HepG2 (cell line): Measurements from ENCODE around the gene CSNK1A1. TPM values are rescaled to one million over a fixed set of nuclear protein-coding genes. Genes with fewer than 3 reads are reported as not detected.
A peak's percentile ranks its signal among the peaks of the same experiment; 100 is the strongest.

Source experiments
- ATAC-seq: fragments of 200-7000 bp; cut with Tn5 transposase; 3 replicates; pipeline ENCODE4 v1.9.1; 2020; ENCODE audit warnings: mild to moderate bottlenecking, moderate library complexity
- BruUV-seq: library from RNA; stranded (reverse); fragments of 400-500 nt; replicated peaks from 2 replicates; lab custom pipeline; 2021; lab: Mats Ljungman, UMichigan
- CTCF ChIA-PET: fragments of 300-600 bp; formaldehyde crosslinking; extraction: SDS; loops from one replicate; lab custom pipeline; 2021; ENCODE audit warnings: low total read pairs, inconsistent platforms, low intra/inter-chr PET ratio; lab: Yijun Ruan, JAX
- POLR2A ChIA-PET: fragments of 350-600 bp; sonication (Branson Sonifier 250); formaldehyde crosslinking; loops from one replicate; lab custom pipeline; 2020; ENCODE audit warnings: antibody characterized with exemption, inconsistent platforms; lab: Yijun Ruan, JAX
- DNase-seq: peaks from one replicate; pipeline ENCODE4 v3.0.0-alpha.2; 2015; ENCODE audit warnings: low spot score
- FAIRE-seq: peaks from 3 replicates; lab custom pipeline; 2011; peaks lifted over from hg19 to GRCh38; lab: Jason Lieb, UNC
- H2AFZ ChIP-seq: one replicate; pipeline ENCODE4 v1.6.1; 2011; ENCODE audit warnings: low read length, inconsistent platforms
- H3K27ac ChIP-seq: fragments of 300-600 bp; 3 replicates; pipeline ENCODE4 v1.8.0; 2011; ENCODE audit warnings: mixed run types, mild to moderate bottlenecking, mixed read lengths, low read length, inconsistent platforms; ENCODE audit not compliant: insufficient read depth; ENCODE audit errors: extremely low read length
- H3K27me3 ChIP-seq, 2 experiments: fragments of 200-600 bp in 1 of 2; 2 replicates in 1 of 2; 3 replicates in 1 of 2; pipeline versions ENCODE4 v1.6.0 to v1.8.0; 2011; ENCODE audit warnings: low read length in 2 of 2, mild to moderate bottlenecking in 2 of 2, moderate library complexity in 2 of 2, inconsistent platforms in 1 of 2; ENCODE audit not compliant: insufficient read depth in 2 of 2, control insufficient read depth in 1 of 2
- H3K36me3 ChIP-seq, 2 experiments: fragments of 200-600 bp in 1 of 2; replicated peaks in 1 of 2; 2 replicates in 1 of 2; 3 replicates in 1 of 2; pipeline versions ENCODE4 v1.5.1 to v1.8.0; 2011; ENCODE audit warnings: low read length in 2 of 2, inconsistent platforms in 1 of 2; ENCODE audit not compliant: insufficient read depth in 2 of 2, control insufficient read depth in 1 of 2
- H3K4me1 ChIP-seq: 2 replicates; pipeline ENCODE4 v1.5.1; 2012; ENCODE audit warnings: low read length, inconsistent platforms; ENCODE audit not compliant: insufficient read depth
- H3K4me2 ChIP-seq: 2 replicates; pipeline ENCODE4 v1.6.0; 2011; ENCODE audit warnings: low read depth, low read length, inconsistent platforms
- H3K4me3 ChIP-seq, 3 experiments: fragments of 200-600 bp in 1 of 3; sonication (generic), shearing (Covaris generic) in 1 of 3; replicated peaks in 1 of 3; 2 replicates each; pipeline ENCODE4 v1.5.1; 2011 to 2016; ENCODE audit warnings: low read length in 3 of 3, inconsistent platforms in 2 of 3, low read depth in 2 of 3, mild to moderate bottlenecking in 2 of 3, control low read depth in 1 of 3, mixed read lengths in 1 of 3; ENCODE audit not compliant: insufficient read depth in 1 of 3
- H3K79me2 ChIP-seq: one replicate; pipeline ENCODE4 v1.6.1; 2011; ENCODE audit warnings: low read length, inconsistent platforms; ENCODE audit not compliant: insufficient read depth
- H3K9ac ChIP-seq: 2 replicates; pipeline ENCODE4 v1.6.0; 2011; ENCODE audit warnings: mild to moderate bottlenecking, low read depth, low read length, inconsistent platforms; ENCODE audit not compliant: insufficient read depth
- H3K9me3 ChIP-seq: 2 replicates; pipeline ENCODE4 v1.5.1; 2012; ENCODE audit warnings: mild to moderate bottlenecking, low read length
- H4K20me1 ChIP-seq: 2 replicates; pipeline ENCODE4 v1.6.0; 2011; ENCODE audit warnings: inconsistent platforms, mild to moderate bottlenecking, low read length, moderate library complexity; ENCODE audit not compliant: insufficient read depth
- FOXA3 ChIP-seq: IDR thresholded peaks from 2 replicates; pipeline ENCODE4 v1.6.1; 2016; ENCODE audit warnings: missing genetic modification reagents, missing compliant biosample characterization
- JUNB ChIP-seq: sonication (generic); formaldehyde crosslinking; IDR thresholded peaks from 2 replicates; pipeline ENCODE4 v1.8.0; 2022; ENCODE audit warnings: missing genetic modification reagents, mild to moderate bottlenecking, borderline replicate concordance
- KDM5B ChIP-seq: sonication (generic); formaldehyde crosslinking; IDR thresholded peaks from 2 replicates; pipeline ENCODE4 v1.4.0; 2020; ENCODE audit warnings: missing genetic modification reagents, mild to moderate bottlenecking, borderline replicate concordance
- MIER2 ChIP-seq: IDR thresholded peaks from 2 replicates; pipeline ENCODE4 v1.6.1; 2016; ENCODE audit warnings: missing biosample characterization, missing genetic modification reagents
- POLR2G ChIP-seq: fragments of 200-400 bp; formaldehyde crosslinking; IDR thresholded peaks from 2 replicates; pipeline ENCODE4 v1.6.1; 2018; ENCODE audit warnings: mild to moderate bottlenecking, low read depth, low read length, moderate library complexity
- ZNF230 ChIP-seq: sonication (generic); formaldehyde crosslinking; IDR thresholded peaks from 2 replicates; pipeline ENCODE4 v1.4.0; 2020; ENCODE audit warnings: mild to moderate bottlenecking, missing genetic modification reagents
- ZNF629 ChIP-seq: sonication (generic); formaldehyde crosslinking; conservative IDR thresholded peaks from 2 replicates; pipeline ENCODE4 v1.5.0; 2020; ENCODE audit warnings: missing genetic modification reagents
- ZNF788 ChIP-seq: sonication (generic); formaldehyde crosslinking; IDR thresholded peaks from 2 replicates; pipeline ENCODE4 v1.5.0; 2020; ENCODE audit warnings: mild to moderate bottlenecking, missing genetic modification reagents, borderline replicate concordance
- WGBS: methylation state at CpG from one replicate; pipeline ENCODE4 v1.1.6; 2017; ENCODE audit warnings: low lambda C conversion rate; 5-methylcytosine and 5-hydroxymethylcytosine counted together
- in situ Hi-C: cut with HindIII; loops from 2 replicates; pipeline ENCODE4 v1.10.0; 2017; ENCODE audit warnings: low pct_unique_long_range_greater_than_20kb; ENCODE audit not compliant: extremely low pct_ligation_motif_present
- intact Hi-C: fragments of 100-400 bp; cut with micrococcal nuclease; formaldehyde crosslinking; loops from one replicate; pipeline ENCODE4 v1.10.0; 2022; ENCODE audit not compliant: unreplicated experiment
- polyA plus RNA-seq, 8 experiments: library from polyadenylated mRNA; depleted of rRNA in 3 of 8; stranded (reverse) in 7 of 8; unstranded in 1 of 8; fragments of >200 nt; fragmentation: Illumina TruSeq in 4 of 8; extraction: Trizol in 4 of 8; gene quantifications; 2 replicates each; pipeline versions ENCODE4 v1.2.1 to v1.2.3, GENCODE V29; 2011 to 2016; ENCODE audit warnings: low read depth in 4 of 8, missing spikeins in 1 of 8, mixed read lengths in 1 of 8; ENCODE audit not compliant: insufficient read depth in 1 of 8
- total RNA-seq, 5 experiments: library from RNA; depleted of rRNA; stranded (reverse); fragments of >200 nt; fragmentation: Illumina TruSeq; extraction: Trizol; gene quantifications; 2 replicates each; pipeline ENCODE4 v1.2.3, GENCODE V29; 2016; ENCODE audit warnings: low read depth in 1 of 5
- TF ChIP-seq, protein P1 (sequence below): sonication (generic); formaldehyde crosslinking; conservative IDR thresholded peaks from 2 replicates; pipeline ENCODE4 v1.4.0; 2020; ENCODE audit warnings: mild to moderate bottlenecking, missing genetic modification reagents, moderate library complexity
- TF ChIP-seq, protein P2 (sequence below): sonication (generic); formaldehyde crosslinking; IDR thresholded peaks from 2 replicates; pipeline ENCODE4 v1.9.0; 2022; ENCODE audit warnings: low read depth, missing genetic modification reagents
- TF ChIP-seq, protein P3 (sequence below): sonication (generic); formaldehyde crosslinking; conservative IDR thresholded peaks from 2 replicates; pipeline ENCODE4 v1.8.0; 2022; ENCODE audit warnings: missing genetic modification reagents
- TF ChIP-seq, protein P4 (sequence below): sonication (generic); formaldehyde crosslinking; IDR thresholded peaks from 2 replicates; pipeline ENCODE4 v1.5.0; 2020; ENCODE audit warnings: mild to moderate bottlenecking, missing genetic modification reagents, moderate library complexity
- TF ChIP-seq, protein P5 (sequence below): IDR thresholded peaks from 2 replicates; pipeline ENCODE4 v1.6.1; 2016; ENCODE audit warnings: missing compliant biosample characterization, missing genetic modification reagents, borderline replicate concordance

Gene CSNK1A1
- total and polyA plus RNA-seq, 2 of the 13 experiments (the other 11 are each of a cell fraction or from before 2014, with no cell fraction given), result 89.0 to 149 TPM

DNA sequence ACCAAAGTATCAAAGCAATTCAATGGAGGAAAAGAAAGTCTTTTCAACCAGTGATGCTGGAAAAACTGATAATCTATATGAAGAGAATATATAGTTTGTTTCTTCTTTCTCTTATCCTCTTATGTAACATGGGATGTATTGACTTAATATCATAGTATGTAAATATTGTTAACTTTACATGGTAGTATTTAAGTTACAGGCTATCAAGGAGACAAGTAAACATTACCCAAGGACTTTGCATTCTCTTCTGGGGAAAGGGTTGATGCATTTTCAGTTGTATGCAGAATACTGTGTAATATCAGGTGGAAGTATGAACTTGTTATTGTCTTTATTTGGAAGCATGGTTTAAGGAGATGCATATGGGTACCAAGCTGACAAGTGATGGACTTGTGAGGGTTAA, 20.9 kb upstream of the CSNK1A1 start (continued):
- TF ChIP-seq, protein P1, sequence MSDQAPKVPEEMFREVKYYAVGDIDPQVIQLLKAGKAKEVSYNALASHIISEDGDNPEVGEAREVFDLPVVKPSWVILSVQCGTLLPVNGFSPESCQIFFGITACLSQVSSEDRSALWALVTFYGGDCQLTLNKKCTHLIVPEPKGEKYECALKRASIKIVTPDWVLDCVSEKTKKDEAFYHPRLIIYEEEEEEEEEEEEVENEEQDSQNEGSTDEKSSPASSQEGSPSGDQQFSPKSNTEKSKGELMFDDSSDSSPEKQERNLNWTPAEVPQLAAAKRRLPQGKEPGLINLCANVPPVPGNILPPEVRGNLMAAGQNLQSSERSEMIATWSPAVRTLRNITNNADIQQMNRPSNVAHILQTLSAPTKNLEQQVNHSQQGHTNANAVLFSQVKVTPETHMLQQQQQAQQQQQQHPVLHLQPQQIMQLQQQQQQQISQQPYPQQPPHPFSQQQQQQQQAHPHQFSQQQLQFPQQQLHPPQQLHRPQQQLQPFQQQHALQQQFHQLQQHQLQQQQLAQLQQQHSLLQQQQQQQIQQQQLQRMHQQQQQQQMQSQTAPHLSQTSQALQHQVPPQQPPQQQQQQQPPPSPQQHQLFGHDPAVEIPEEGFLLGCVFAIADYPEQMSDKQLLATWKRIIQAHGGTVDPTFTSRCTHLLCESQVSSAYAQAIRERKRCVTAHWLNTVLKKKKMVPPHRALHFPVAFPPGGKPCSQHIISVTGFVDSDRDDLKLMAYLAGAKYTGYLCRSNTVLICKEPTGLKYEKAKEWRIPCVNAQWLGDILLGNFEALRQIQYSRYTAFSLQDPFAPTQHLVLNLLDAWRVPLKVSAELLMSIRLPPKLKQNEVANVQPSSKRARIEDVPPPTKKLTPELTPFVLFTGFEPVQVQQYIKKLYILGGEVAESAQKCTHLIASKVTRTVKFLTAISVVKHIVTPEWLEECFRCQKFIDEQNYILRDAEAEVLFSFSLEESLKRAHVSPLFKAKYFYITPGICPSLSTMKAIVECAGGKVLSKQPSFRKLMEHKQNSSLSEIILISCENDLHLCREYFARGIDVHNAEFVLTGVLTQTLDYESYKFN, result 0 out of 2 replicates have a peak, but pooled peaks have one; percentile 30
- no peak for TF ChIP-seq POLR2G
- TF ChIP-seq ZNF629 (CRISPR knock-in tag), result peak; percentile 53; the same call in 1 of the 2 replicates
- TF ChIP-seq FOXA3, result peak; percentile 54
- TF ChIP-seq ZNF230 (CRISPR knock-in tag), result no peak
- TF ChIP-seq, all 625 proteins: peak for 7

DNA sequence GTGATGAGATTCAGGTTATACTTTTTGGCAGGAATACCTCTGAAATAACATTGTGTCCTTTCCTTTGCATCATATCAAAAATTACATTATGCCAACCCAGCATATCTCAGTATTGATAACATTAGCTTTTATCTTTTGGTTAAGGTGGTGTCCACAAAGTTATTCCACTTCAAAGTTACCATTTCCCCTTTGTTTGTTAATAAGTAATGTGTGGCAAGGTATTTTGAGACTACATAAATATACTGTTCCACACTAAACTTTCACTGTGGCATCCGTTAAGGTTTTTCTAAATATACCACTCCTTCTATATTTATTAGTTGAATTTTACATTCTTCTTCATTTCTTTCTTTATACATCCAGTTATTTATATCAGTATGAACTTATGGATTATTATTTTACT, 16.0 kb upstream of the CSNK1A1 start:
- Histone ChIP-seq H3K4me2 (no peak overlapping the region), H3K27ac (no peak overlapping the region), H3K9me3 (no peaks in the 10 kb centered on the region), H3K27me3 (no peaks in the 10 kb centered on the region), H2AFZ (no peak overlapping the region), H4K20me1 (no peaks in the 10 kb centered on the region), H3K9ac (no peak overlapping the region), H3K79me2 (no peaks in the 10 kb centered on the region), H3K4me1 (peaks cover 17% of the 10 kb centered on the region), H3K36me3 (no peaks in the 10 kb centered on the region), H3K4me3 (no peak overlapping the region)
- POLR2A ChIA-PET, result no interaction called here
- BruUV-seq, result no TSS peak
- intact Hi-C loops (loop anchor here (10.0 kb wide), 1 partner anchor 422 kb away; the partner anchor contains the start of gene ABLIM3), in situ Hi-C loops (loop anchor here (25.0 kb wide), 1 partner anchor 430 kb away; the partner anchor contains the start of gene ABLIM3)
- CTCF ChIA-PET, result no interaction called here
- ATAC-seq, result no peak
- no peak for DNase-seq
- 13% methylated on average over 1 of the region's 1 CpG for WGBS
- no peak for FAIRE-seq
- TF ChIP-seq, protein P2, sequence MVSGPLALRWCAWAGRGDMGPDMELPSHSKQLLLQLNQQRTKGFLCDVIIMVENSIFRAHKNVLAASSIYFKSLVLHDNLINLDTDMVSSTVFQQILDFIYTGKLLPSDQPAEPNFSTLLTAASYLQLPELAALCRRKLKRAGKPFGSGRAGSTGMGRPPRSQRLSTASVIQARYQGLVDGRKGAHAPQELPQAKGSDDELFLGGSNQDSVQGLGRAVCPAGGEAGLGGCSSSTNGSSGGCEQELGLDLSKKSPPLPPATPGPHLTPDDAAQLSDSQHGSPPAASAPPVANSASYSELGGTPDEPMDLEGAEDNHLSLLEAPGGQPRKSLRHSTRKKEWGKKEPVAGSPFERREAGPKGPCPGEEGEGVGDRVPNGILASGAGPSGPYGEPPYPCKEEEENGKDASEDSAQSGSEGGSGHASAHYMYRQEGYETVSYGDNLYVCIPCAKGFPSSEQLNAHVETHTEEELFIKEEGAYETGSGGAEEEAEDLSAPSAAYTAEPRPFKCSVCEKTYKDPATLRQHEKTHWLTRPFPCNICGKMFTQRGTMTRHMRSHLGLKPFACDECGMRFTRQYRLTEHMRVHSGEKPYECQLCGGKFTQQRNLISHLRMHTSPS (CRISPR knock-in tag), result no peak
- TF ChIP-seq JUNB (CRISPR knock-in tag) (no peak), KDM5B (no peak), ZNF788 (no peak), MIER2 (CRISPR knock-in tag) (no peak)
- TF ChIP-seq, protein P3, sequence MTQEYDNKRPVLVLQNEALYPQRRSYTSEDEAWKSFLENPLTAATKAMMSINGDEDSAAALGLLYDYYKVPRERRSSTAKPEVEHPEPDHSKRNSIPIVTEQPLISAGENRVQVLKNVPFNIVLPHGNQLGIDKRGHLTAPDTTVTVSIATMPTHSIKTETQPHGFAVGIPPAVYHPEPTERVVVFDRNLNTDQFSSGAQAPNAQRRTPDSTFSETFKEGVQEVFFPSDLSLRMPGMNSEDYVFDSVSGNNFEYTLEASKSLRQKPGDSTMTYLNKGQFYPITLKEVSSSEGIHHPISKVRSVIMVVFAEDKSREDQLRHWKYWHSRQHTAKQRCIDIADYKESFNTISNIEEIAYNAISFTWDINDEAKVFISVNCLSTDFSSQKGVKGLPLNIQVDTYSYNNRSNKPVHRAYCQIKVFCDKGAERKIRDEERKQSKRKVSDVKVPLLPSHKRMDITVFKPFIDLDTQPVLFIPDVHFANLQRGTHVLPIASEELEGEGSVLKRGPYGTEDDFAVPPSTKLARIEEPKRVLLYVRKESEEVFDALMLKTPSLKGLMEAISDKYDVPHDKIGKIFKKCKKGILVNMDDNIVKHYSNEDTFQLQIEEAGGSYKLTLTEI, result no peak
- TF ChIP-seq, protein P4, sequence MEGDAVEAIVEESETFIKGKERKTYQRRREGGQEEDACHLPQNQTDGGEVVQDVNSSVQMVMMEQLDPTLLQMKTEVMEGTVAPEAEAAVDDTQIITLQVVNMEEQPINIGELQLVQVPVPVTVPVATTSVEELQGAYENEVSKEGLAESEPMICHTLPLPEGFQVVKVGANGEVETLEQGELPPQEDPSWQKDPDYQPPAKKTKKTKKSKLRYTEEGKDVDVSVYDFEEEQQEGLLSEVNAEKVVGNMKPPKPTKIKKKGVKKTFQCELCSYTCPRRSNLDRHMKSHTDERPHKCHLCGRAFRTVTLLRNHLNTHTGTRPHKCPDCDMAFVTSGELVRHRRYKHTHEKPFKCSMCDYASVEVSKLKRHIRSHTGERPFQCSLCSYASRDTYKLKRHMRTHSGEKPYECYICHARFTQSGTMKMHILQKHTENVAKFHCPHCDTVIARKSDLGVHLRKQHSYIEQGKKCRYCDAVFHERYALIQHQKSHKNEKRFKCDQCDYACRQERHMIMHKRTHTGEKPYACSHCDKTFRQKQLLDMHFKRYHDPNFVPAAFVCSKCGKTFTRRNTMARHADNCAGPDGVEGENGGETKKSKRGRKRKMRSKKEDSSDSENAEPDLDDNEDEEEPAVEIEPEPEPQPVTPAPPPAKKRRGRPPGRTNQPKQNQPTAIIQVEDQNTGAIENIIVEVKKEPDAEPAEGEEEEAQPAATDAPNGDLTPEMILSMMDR (CRISPR knock-in tag), result no peak
- TF ChIP-seq, protein P5, sequence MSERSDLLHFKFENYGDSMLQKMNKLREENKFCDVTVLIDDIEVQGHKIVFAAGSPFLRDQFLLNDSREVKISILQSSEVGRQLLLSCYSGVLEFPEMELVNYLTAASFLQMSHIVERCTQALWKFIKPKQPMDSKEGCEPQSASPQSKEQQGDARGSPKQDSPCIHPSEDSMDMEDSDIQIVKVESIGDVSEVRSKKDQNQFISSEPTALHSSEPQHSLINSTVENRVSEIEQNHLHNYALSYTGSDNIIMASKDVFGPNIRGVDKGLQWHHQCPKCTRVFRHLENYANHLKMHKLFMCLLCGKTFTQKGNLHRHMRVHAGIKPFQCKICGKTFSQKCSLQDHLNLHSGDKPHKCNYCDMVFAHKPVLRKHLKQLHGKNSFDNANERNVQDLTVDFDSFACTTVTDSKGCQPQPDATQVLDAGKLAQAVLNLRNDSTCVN (CRISPR knock-in tag), result no peak
